Jurkat, Clone E6-1 (cell line): Measurements from ENCODE around the gene XRN1. TPM values are rescaled to one million over a fixed set of nuclear protein-coding genes. Genes with fewer than 3 reads are reported as not detected.
"Not testable (repeated sequence)": the region's sequence is repeated elsewhere in the genome, so short reads cannot be mapped to it uniquely, and the experiment has no call there.

ENCODE experiments used
- DNase-seq: peaks from one replicate; pipeline ENCODE4 v3.0.0-alpha.2; 2011; ENCODE audit warnings: low read depth, low spot score
- H3K4me3 ChIP-seq: 2 replicates; pipeline ENCODE4 v1.5.1; 2011; ENCODE audit warnings: mild to moderate bottlenecking, low read length, control low read depth, moderate library complexity
- polyA plus RNA-seq: library from polyadenylated mRNA; unstranded; fragments of >200 nt; gene quantifications from one replicate; pipeline ENCODE4 v1.2.1, GENCODE V29; 2012; ENCODE audit warnings: missing spikeins; ENCODE audit not compliant: insufficient read length, insufficient read depth

Gene XRN1
- 9.1 TPM for polyA plus RNA-seq

GRCh38 chr3:142447852-142448823 lies at the start of gene XRN1:
Gene XRN1, minus strand, starts transcription at chr3:142448037. Its CDS starts 93 bp downstream, at chr3:142447944.
- H3K4me3 ChIP-seq = peak within 1 kb of the TSS; percentile 82
- DNase-seq = peak; percentile 84

- no peak overlapping the region for H3K4me3 ChIP-seq
- DNase-seq = no peak
These were observed 47.3 kb upstream of the XRN1 start for GRCh38 chr3:142495103-142495502.

- H3K4me3 ChIP-seq = no peak overlapping the region
These were observed 44.3 kb upstream of the XRN1 start for GRCh38 chr3:142492184-142492583.

GRCh38 chr3:142489572-142490323 lies 41.9 kb upstream of the XRN1 start:
- H3K4me3 ChIP-seq = no peak overlapping the region
- DNase-seq = no peak

More at GRCh38 chr3:142492184-142492583, 44.3 kb upstream of the XRN1 start:
- no peak for DNase-seq

- no peak overlapping the region for H3K4me3 ChIP-seq
- no peak for DNase-seq
These were observed 37.1 kb upstream of the XRN1 start for GRCh38 chr3:142484912-142485435.

- H3K4me3 ChIP-seq = no peak overlapping the region
- DNase-seq = no peak
These were observed 33.4 kb upstream of the XRN1 start for GRCh38 chr3:142481196-142481595.

GRCh38 chr3:142470826-142471225 lies 23.0 kb upstream of the XRN1 start:
- no peak for DNase-seq
- no peak overlapping the region for H3K4me3 ChIP-seq

GRCh38 chr3:142468456-142468855 lies 20.6 kb upstream of the XRN1 start:
- H3K4me3 ChIP-seq = no peak overlapping the region
- no peak for DNase-seq

- no peak overlapping the region for H3K4me3 ChIP-seq
- no peak for DNase-seq
These were observed 19.9 kb upstream of the XRN1 start for GRCh38 chr3:142467768-142468167.

- H3K4me3 ChIP-seq = no peak overlapping the region
- no peak for DNase-seq
These were observed 12.9 kb upstream of the XRN1 start for GRCh38 chr3:142460689-142461088.

GRCh38 chr3:142459929-142460328 lies 12.1 kb upstream of the XRN1 start:
- DNase-seq = no peak

GRCh38 chr3:142459096-142459495 lies 11.3 kb upstream of the XRN1 start:
- no peak for DNase-seq
- H3K4me3 ChIP-seq = no peak overlapping the region

More at GRCh38 chr3:142459929-142460328, 12.1 kb upstream of the XRN1 start:
- no peak overlapping the region for H3K4me3 ChIP-seq

GRCh38 chr3:142450881-142451280 lies 3.0 kb upstream of the XRN1 start:
- no peak overlapping the region for H3K4me3 ChIP-seq
- no peak for DNase-seq

- H3K4me3 ChIP-seq = no peak overlapping the region
- no peak for DNase-seq
These were observed 2.4 kb upstream of the XRN1 start for GRCh38 chr3:142450189-142450588.

GRCh38 chr3:142447301-142447851 lies 461 bp downstream of the XRN1 start:
- DNase-seq = peak; percentile 21
- H3K4me3 ChIP-seq = peak overlapping the region; percentile 82

GRCh38 chr3:142445816-142446254 lies 2.0 kb downstream of the XRN1 start:
- no peak overlapping the region for H3K4me3 ChIP-seq
- DNase-seq = no peak

GRCh38 chr3:142444343-142444742 lies 3.5 kb downstream of the XRN1 start:
- no peak for DNase-seq
- no peak overlapping the region for H3K4me3 ChIP-seq

- H3K4me3 ChIP-seq, DNase-seq: not testable (repeated sequence)
These were observed 4.8 kb downstream of the XRN1 start for GRCh38 chr3:142443060-142443459.

- not testable (repeated sequence) for H3K4me3 ChIP-seq, DNase-seq
These were observed 8.2 kb downstream of the XRN1 start for GRCh38 chr3:142439499-142440220.
